SK-N-MC (cell line): Measurements from ENCODE around the gene NDRG2.

ENCODE experiments used
- DNase-seq: peaks from one replicate; pipeline ENCODE4 v3.0.0-alpha.2; 2011; ENCODE audit warnings: low read depth, low spot score
- H3K27ac ChIP-seq: fragments of 200-600 bp; sonication (generic); 2 replicates; pipeline ENCODE4 v1.5.1; 2016; ENCODE audit warnings: mixed run types
- H3K36me3 ChIP-seq: fragments of 200-600 bp; sonication (generic); 2 replicates; pipeline ENCODE4 v1.6.1; 2017; ENCODE audit warnings: antibody characterized with exemption, low read length, mixed read lengths; ENCODE audit not compliant: insufficient read depth
- H3K4me3 ChIP-seq: fragments of 200-600 bp; sonication (generic); 2 replicates; pipeline ENCODE4 v1.5.1; 2016
- H3K9ac ChIP-seq: fragments of 200-600 bp; sonication (generic); 2 replicates; pipeline ENCODE4 v1.8.0; 2017; ENCODE audit warnings: mixed run types, mixed read lengths; ENCODE audit not compliant: insufficient read length
- H3K9me3 ChIP-seq: fragments of 200-600 bp; sonication (generic); 2 replicates; pipeline ENCODE4 v1.6.1; 2017; ENCODE audit warnings: low read depth, mild to moderate bottlenecking, antibody characterized with exemption, low read length, moderate library complexity, mixed read lengths
- EZH2 ChIP-seq: fragments of 200-600 bp; sonication (generic); IDR thresholded peaks from one replicate; pipeline ENCODE4 v1.6.1; 2017; ENCODE audit warnings: antibody characterized with exemption
- FOXP2 ChIP-seq: optimal IDR thresholded peaks from 2 replicates; pipeline ENCODE3; 2011; ENCODE audit warnings: mild to moderate bottlenecking, moderate library complexity; ENCODE audit not compliant: insufficient read depth; ENCODE audit errors: extremely low read length, control extremely low read depth
- POLR2AphosphoS5 ChIP-seq: IDR thresholded peaks from 2 replicates; pipeline ENCODE4 v1.6.1; 2012; ENCODE audit warnings: mild to moderate bottlenecking, low read depth, low read length, borderline replicate concordance

Gene NDRG2

GRCh38 chr14:21023174-21023573 is 1.7 kb downstream of the NDRG2 start:
- no peak overlapping the region for H3K27ac ChIP-seq
- no peak overlapping the region for H3K9ac ChIP-seq
- no peaks in the 10 kb centered on the region; the same call in 1 of the 2 replicates for H3K36me3 ChIP-seq
- TF ChIP-seq POLR2AphosphoS5 (no peak), FOXP2 (no peak), EZH2 (no peak)
- H3K9me3 ChIP-seq = no peaks in the 10 kb centered on the region
- no peak overlapping the region for H3K4me3 ChIP-seq
- no peak for DNase-seq

GRCh38 chr14:21022686-21023085 is 2.2 kb downstream of the NDRG2 start:
- Histone ChIP-seq H3K27ac (no peak overlapping the region), H3K9ac (no peak overlapping the region), H3K4me3 (no peak overlapping the region), H3K36me3 (no peaks in the 10 kb centered on the region; the same call in 1 of the 2 replicates), H3K9me3 (no peaks in the 10 kb centered on the region)
- no peak for DNase-seq
- TF ChIP-seq POLR2AphosphoS5 (no peak), FOXP2 (no peak), EZH2 (no peak)

DNA sequence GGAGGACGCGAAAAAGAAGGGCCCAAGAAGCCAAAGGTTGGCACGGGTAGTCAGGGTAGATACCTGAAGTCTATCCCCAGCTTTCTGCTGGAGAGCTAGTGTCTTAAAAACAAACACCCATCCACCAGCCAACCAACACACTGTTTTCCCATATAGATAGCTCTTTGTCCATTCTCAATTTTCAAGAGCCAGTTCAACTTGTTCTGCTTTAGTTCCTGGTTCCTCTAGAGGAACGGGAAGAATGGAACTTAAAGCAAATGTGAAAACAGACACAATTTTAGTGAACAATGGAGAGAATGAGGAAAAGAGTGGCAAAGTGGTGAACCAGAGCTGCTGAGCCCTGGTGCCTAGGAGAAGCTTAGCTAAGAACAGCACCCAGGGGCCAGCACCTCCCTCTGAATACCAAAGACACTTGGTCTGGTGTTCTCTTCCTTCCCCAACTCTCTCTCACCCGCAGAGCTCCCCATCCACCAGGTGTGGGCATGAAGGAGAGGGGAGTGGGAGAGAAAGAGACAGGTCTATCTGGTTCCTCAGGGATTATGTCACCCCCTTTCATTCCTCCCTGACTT is 3.8 kb downstream of the NDRG2 start:
- Histone ChIP-seq H3K27ac (no peak overlapping the region), H3K4me3 (no peak overlapping the region), H3K36me3 (no peaks in the 10 kb centered on the region; the same call in 1 of the 2 replicates), H3K9me3 (no peaks in the 10 kb centered on the region), H3K9ac (no peak overlapping the region)
- TF ChIP-seq FOXP2 (no peak), POLR2AphosphoS5 (no peak), EZH2 (no peak)
- DNase-seq = no peak

DNA sequence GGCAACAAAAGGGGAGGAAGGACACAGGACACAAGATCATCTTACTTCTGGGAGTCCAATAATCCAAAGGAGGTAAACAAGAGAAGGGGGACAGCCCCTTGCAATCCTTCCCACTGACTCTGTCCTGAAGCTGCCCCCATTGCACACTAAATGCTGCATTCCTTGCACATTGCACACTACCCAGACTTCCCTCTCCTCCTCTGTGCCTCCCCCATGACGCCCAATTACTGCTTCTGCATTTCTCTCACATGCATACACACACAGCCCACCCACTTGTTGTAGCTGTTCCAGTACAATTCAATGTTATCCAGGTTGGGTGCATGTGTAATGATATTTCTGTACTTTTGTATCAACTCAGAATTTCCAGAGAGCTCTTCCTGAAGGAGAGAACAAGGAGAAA is 5.5 kb downstream of the NDRG2 start:
- no peak for DNase-seq

DNA sequence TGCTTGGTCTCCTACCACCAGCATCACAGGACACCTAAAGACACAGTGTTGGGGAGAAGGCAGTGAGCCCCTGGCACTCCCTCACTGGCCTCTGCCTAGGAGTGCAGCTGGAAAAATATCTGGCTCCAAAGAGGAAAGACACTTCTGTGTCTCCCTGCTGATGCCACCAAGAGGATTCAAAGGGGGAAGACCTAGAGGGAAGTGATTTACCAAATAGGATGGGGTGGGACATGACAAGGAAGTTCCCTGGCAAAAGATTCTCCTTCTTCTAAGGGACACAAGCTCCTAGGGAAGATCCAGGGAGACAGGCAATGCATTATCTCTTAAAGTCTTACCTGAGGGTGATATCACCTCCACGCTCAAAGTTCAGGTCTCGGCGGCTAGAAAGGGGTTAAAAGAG is 6.1 kb downstream of the NDRG2 start:
- H3K9ac ChIP-seq = no peak overlapping the region
- H3K27ac ChIP-seq = no peak overlapping the region
- no peak for TF ChIP-seq EZH2
- no peak for TF ChIP-seq POLR2AphosphoS5
- TF ChIP-seq FOXP2 = no peak
- DNase-seq = no peak
- H3K36me3 ChIP-seq = no peaks in the 10 kb centered on the region; the same call in 1 of the 2 replicates
- H3K9me3 ChIP-seq = no peaks in the 10 kb centered on the region
- H3K4me3 ChIP-seq = no peak overlapping the region

More for the DNA sequence above, 5.5 kb downstream of the NDRG2 start:
- TF ChIP-seq EZH2 = no peak
- TF ChIP-seq FOXP2 = no peak
- TF ChIP-seq POLR2AphosphoS5 = no peak
- Histone ChIP-seq H3K9ac (no peak overlapping the region), H3K36me3 (no peaks in the 10 kb centered on the region; the same call in 1 of the 2 replicates), H3K4me3 (no peak overlapping the region), H3K9me3 (no peaks in the 10 kb centered on the region), H3K27ac (no peak overlapping the region)

- no peak for DNase-seq
- Histone ChIP-seq H3K9ac (no peak overlapping the region), H3K4me3 (no peak overlapping the region), H3K27ac (no peak overlapping the region), H3K9me3 (no peaks in the 10 kb centered on the region), H3K36me3 (no peaks in the 10 kb centered on the region; the same call in 1 of the 2 replicates)
- TF ChIP-seq FOXP2 (no peak), EZH2 (no peak), POLR2AphosphoS5 (no peak)
These were observed 6.6 kb downstream of the NDRG2 start for GRCh38 chr14:21018286-21018685.

- no peaks in the 10 kb centered on the region; the same call in 1 of the 2 replicates for H3K36me3 ChIP-seq
- no peak overlapping the region for H3K27ac ChIP-seq
- H3K4me3 ChIP-seq = no peak overlapping the region
- no peak overlapping the region for H3K9ac ChIP-seq
- H3K9me3 ChIP-seq = no peaks in the 10 kb centered on the region
- TF ChIP-seq POLR2AphosphoS5 = no peak
- TF ChIP-seq FOXP2 = no peak
- no peak for TF ChIP-seq EZH2
- no peak for DNase-seq
These were observed 7.2 kb downstream of the NDRG2 start for GRCh38 chr14:21017528-21018245.

DNA sequence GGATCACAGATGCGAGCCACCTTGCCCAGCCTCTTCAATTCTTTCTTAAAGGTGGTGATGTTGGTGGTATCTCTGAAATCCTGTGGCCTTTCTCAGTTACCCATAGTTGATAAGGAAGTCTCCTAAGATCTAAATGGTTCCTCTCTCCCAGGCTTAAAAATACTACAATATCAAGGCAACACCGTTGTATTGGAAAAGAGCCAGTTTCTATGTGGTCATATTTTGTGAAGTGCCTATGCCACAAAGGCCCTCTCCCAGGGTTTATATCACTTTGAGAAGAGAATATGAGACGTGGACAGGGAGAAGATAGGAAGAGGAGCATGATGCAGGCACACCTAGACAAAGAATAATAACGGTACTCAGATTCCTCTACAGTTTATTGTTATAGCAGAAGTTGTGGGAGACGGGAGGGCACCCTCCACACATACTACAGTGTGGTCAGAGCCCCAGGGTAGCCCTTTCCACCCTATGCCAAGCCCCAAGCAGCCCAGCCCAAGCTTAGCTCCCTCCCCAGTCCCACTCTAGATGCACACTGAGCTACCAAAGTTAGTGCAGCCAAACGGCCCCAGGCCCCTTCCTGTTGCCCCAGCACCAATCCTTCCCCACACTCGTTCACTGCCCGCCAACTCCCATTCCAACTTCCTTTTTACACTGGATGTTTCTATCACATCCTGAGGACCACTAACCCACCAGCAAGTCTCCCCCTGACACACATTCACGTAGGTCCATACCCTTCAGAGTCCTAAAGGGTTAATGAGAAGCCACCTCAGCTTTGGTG is 8.3 kb downstream of the NDRG2 start:
- no peaks in the 10 kb centered on the region for H3K9me3 ChIP-seq
- TF ChIP-seq FOXP2 = no peak
- no peak for TF ChIP-seq EZH2
- no peak for TF ChIP-seq POLR2AphosphoS5
- H3K9ac ChIP-seq = no peak overlapping the region

More for the DNA sequence above, 8.3 kb downstream of the NDRG2 start:
- DNase-seq = no peak
- Histone ChIP-seq H3K27ac (no peak overlapping the region), H3K4me3 (no peak overlapping the region), H3K36me3 (no peaks in the 10 kb centered on the region; the same call in 1 of the 2 replicates)
